Ammon's horn (tissue), 1 donor: Measurements from ENCODE around the gene GGT1.
"Not testable (repeated sequence)": the region's sequence is repeated elsewhere in the genome, so short reads cannot be mapped to it uniquely, and the experiment has no call there.

Experiments used
- DNase-seq: peaks from one replicate; pipeline ENCODE4 v3.0.0-alpha.2; 2016; ENCODE audit warnings: low spot score

GGT1 gene

DNA sequence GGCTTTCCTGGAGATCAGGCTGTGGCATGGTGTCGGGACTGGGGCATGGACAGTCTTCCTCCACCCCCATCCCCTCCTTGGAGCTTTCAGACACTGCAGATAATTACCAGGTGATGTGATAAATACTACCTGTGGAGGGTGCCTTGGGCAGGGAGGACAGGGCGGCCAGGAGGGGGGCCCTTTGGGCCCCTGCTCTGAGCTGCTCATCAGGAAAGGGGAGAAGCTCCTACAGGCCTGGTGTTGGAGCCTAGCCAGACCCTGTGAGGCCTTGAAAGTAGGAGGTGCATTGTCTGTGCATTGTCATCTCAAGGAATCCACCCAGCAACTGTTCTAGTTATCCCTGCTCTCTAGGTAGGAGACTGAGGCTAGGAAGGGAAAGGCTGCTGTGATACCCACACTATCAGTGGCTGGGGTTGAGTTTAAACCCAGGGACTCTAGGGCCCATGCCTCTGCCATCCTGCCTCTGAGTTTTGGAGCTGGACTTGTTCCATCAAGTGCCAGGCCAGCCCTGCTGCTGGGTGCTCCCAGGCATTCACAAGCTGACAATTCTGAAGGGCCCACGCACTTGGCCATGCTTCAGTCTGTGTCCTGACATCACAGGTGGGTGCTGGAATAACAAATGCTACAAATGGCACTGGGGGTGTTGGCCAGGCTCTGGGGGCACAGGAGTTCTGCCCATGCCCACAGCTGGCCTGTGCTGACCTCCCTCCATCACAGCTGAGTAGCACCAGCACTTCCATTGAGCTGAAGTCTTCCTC, 2.9 kb upstream of the GGT1 start:
- DNase-seq: not testable (repeated sequence)

GRCh38 chr22:24601217-24602104, 1.5 kb upstream of the GGT1 start:
- no peak for DNase-seq

- DNase-seq: not testable (repeated sequence)
Measured at GRCh38 chr22:24602105-24602749, 766 bp upstream of the GGT1 start.

DNA sequence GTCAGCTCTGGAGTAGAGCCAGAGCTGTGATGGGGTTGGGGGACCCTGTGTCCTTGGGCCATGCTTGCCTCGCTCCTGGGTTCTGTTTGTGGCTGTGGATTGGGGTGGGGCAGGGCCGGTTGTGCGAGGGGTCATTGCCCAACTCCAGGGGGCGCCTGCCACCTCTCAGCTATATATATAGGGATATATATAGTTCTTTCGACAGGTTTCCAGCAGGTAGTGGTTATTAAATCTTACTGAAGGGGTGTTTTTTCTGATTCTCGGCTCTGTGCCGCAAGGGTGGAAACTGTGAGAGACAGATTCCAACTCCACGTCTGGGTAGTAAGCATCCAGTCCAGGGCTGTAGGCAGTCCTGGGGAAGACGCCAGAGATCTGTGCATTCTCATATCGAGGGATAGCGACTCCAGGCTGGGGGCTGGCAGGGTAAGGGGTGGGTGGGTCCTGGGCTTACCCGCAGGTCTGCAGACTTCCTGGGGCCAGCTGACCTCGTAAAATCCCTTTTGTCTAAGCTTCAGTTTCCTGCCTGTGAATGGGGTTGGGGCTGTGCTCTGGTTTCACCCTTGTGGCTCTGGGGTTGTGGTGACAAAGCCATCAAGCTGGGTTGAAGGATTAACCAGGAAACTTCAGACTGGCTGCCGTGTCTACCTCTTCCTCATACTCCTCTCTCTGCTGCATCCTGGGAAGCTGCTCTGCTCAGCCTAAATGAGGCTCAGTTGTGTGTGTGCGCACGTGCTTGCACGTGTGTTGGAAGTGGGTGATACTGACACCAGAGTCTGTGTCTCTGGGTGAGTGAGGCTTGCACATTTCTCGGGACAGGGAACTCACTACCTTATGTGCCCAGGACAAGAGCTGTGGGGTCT, 1.0 kb downstream of the GGT1 start:
- not testable (repeated sequence) for DNase-seq

- not testable (repeated sequence) for DNase-seq
Measured at GRCh38 chr22:24606340-24606739, 3.3 kb downstream of the GGT1 start.

- DNase-seq: not testable (repeated sequence)
Measured at GRCh38 chr22:24607429-24607983, 4.5 kb downstream of the GGT1 start.

GRCh38 chr22:24608327-24608726, 5.3 kb downstream of the GGT1 start:
- DNase-seq: not testable (repeated sequence)

DNA sequence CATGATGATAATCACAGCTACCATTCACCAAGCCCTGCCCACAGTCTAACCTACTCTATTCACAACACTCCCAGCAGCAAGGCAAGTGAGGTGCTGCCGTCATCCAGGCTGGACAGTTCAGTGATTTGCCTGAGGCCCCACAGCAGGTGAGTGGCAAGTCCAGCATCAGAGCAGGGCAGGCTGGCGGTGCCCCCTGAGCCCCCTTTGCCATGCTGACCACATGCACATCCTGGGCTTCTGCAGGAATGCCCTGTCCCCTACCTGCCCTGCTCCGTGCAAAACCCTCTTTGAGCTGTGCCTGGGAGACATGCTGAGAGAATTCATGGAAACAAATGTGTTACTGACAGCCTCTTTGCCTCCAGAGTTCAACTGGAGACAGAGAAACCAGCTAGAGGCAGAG, 6.9 kb downstream of the GGT1 start:
- not testable (repeated sequence) for DNase-seq

- DNase-seq: not testable (repeated sequence)
Measured at GRCh38 chr22:24614794-24615193, 11.8 kb downstream of the GGT1 start.

DNA sequence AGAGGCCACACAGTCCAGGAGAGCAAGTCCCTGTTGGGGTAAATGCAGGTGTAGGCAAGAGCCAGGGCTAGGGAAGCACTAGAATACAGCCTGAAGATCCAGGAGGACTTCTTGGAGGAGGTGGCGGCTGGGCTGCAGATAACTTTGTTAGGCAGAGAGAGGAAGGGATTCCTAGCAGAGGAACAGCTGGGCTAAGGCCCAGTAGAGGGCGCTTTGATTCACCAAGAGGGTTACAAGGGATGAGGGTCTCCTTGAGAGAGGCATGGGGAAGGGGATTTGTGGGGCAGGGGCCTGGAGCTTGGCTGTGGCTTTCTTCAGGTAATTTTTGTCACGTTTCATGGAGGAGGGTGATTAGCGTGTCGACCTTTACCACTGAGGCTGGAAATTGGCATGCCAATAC, 18.3 kb downstream of the GGT1 start:
- not testable (repeated sequence) for DNase-seq

DNA sequence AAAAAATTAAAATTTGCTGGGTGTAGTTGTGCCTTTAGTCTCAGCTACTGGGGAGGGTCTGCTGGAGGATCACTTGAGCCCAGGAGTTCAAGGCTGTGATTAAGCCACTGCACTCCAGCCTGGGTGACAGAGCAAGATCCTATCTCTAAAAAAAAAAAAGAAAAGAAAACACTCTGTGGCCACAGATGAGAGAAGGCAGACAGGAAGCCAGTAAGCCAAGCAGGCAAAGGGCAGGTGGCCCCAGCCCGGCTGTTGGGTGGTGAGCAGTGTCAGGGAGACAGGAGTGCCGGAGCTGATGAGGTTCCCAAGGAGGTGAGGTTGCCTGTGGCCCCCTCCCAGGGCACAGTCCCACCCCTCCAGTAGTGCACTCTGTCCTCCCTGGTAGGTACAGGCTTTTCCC, 19.6 kb downstream of the GGT1 start:
- DNase-seq: not testable (repeated sequence)

DNA sequence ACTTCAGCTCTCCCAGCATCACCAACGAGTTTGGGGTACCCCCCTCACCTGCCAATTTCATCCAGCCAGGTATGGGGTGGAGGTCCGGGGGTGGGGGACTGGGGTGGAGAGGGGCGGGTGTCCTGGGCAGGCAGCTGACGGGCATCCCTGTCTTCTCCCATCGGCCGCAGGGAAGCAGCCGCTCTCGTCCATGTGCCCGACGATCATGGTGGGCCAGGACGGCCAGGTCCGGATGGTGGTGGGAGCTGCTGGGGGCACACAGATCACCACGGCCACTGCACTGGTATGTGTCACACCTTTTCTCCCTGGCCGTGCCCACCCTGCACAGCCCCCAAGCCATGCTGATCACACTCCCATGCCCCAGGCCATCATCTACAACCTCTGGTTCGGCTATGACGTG, 24.9 kb downstream of the GGT1 start:
- not testable (repeated sequence) for DNase-seq

GRCh38 chr22:24629069-24629468, 26.1 kb downstream of the GGT1 start:
- DNase-seq: not testable (repeated sequence)

- DNase-seq: not testable (repeated sequence)
Measured at GRCh38 chr22:24630812-24631427, 27.9 kb downstream of the GGT1 start.

GRCh38 chr22:24631430-24632122, 28.6 kb downstream of the GGT1 start:
- not testable (repeated sequence) for DNase-seq

DNA sequence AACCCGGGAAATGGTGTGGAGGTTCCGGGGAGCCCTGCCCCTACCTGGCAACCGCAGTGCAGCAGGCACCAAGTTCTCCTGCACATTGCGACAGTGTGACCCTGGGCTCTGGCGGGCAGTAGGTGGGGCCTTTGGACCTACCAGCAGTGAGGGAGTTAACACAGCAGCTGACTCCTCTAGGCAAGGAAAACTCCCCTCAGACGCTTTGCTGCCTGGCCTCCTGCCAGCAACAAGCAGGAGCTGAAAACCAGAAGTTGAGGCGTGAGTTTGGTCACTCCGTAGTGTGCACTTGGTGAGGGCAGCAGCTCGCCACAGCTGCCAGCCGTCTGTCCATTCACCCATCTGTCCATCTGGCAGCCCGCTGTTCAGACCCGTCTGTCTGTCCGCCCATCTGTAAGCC, 29.6 kb downstream of the GGT1 start:
- DNase-seq: not testable (repeated sequence)

GRCh38 chr22:24633231-24634023, 30.4 kb downstream of the GGT1 start:
- DNase-seq: not testable (repeated sequence)

- not testable (repeated sequence) for DNase-seq
Measured at GRCh38 chr22:24634776-24635389, 31.9 kb downstream of the GGT1 start.

DNA sequence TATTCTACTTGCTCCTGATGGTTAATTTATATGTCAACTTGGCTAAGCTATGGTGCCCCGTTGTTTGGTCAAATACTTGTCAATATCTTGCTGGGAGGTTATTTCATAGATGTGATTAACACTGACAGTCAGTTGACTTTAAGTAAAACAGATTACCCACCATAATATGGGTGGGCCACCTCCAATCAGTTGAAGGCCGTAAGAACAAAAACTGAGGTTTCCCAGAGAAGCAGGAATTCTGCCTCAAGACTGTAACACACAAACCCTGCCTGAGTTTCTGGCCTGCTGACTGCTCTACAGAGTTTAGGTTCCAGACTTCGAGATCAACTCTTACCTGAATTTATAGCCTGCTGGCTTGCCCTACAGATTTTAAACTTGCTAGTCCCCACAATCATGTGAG, 33.5 kb downstream of the GGT1 start:
- DNase-seq: not testable (repeated sequence)
